HepG2 (cell line): ENCODE results near the gene GTF2H3. TPM values are rescaled to one million over a fixed set of nuclear protein-coding genes. Genes with fewer than 3 reads are reported as not detected.

Source experiments
- ATAD3A ChIP-seq: sonication (generic); formaldehyde crosslinking; IDR thresholded peaks from 2 replicates; pipeline ENCODE4 v1.4.0; 2020; ENCODE audit warnings: missing genetic modification reagents
- CERS6 ChIP-seq: sonication (generic); formaldehyde crosslinking; IDR thresholded peaks from 2 replicates; pipeline ENCODE4 v1.5.0; 2020; ENCODE audit warnings: missing genetic modification reagents
- IKZF1 ChIP-seq: fragments of 450-650 bp; IDR thresholded peaks from 2 replicates; pipeline ENCODE4 v1.7.1; 2016
- JUNB ChIP-seq: sonication (generic); formaldehyde crosslinking; IDR thresholded peaks from 2 replicates; pipeline ENCODE4 v1.8.0; 2022; ENCODE audit warnings: missing genetic modification reagents, mild to moderate bottlenecking, borderline replicate concordance
- NFYB ChIP-seq: sonication (generic); formaldehyde crosslinking; IDR thresholded peaks from 2 replicates; pipeline ENCODE4 v1.4.0; 2020; ENCODE audit warnings: missing genetic modification reagents
- ONECUT2 ChIP-seq: sonication (generic); formaldehyde crosslinking; IDR thresholded peaks from 2 replicates; pipeline ENCODE4 v1.4.0; 2020; ENCODE audit warnings: missing genetic modification reagents
- RFX5 ChIP-seq: IDR thresholded peaks from 2 replicates; pipeline ENCODE4 v1.6.1; 2011; ENCODE audit warnings: low read depth, low read length, improper control_type of control experiment
- TBL1XR1 ChIP-seq: fragments of 150-350 bp; IDR thresholded peaks from 2 replicates; pipeline ENCODE4 v1.6.1; 2014; ENCODE audit warnings: borderline replicate concordance, low read length; ENCODE audit not compliant: partially characterized antibody
- THAP9 ChIP-seq: sonication (generic); formaldehyde crosslinking; IDR thresholded peaks from 2 replicates; pipeline ENCODE4; 2020; ENCODE audit warnings: missing genetic modification reagents, mild to moderate bottlenecking, borderline replicate concordance
- ZBTB3 ChIP-seq: sonication (generic); formaldehyde crosslinking; IDR thresholded peaks from 2 replicates; pipeline ENCODE4 v1.4.0; 2020; ENCODE audit warnings: low read depth, mild to moderate bottlenecking, moderate library complexity, missing genetic modification reagents, borderline replicate concordance
- ZNF343 ChIP-seq: sonication (generic); formaldehyde crosslinking; IDR thresholded peaks from 2 replicates; pipeline ENCODE4 v1.4.0; 2020; ENCODE audit warnings: mild to moderate bottlenecking, missing genetic modification reagents
- ZNF383 ChIP-seq: sonication (generic); formaldehyde crosslinking; IDR thresholded peaks from 2 replicates; pipeline ENCODE4 v1.4.0; 2020; ENCODE audit warnings: missing genetic modification reagents, mild to moderate bottlenecking, borderline replicate concordance
- ZSCAN12 ChIP-seq: sonication (generic); formaldehyde crosslinking; IDR thresholded peaks from 2 replicates; pipeline ENCODE4 v1.9.0; 2021; ENCODE audit warnings: mild to moderate bottlenecking, missing genetic modification reagents
- polyA plus RNA-seq, 8 experiments: library from polyadenylated mRNA; depleted of rRNA in 3 of 8; stranded (reverse) in 7 of 8; unstranded in 1 of 8; fragments of >200 nt; fragmentation: Illumina TruSeq in 4 of 8; extraction: Trizol in 4 of 8; gene quantifications; 2 replicates each; pipeline versions ENCODE4 v1.2.1 to v1.2.3, GENCODE V29; 2011 to 2016; ENCODE audit warnings: low read depth in 4 of 8, missing spikeins in 1 of 8, mixed read lengths in 1 of 8; ENCODE audit not compliant: insufficient read depth in 1 of 8
- total RNA-seq, 5 experiments: library from RNA; depleted of rRNA; stranded (reverse); fragments of >200 nt; fragmentation: Illumina TruSeq; extraction: Trizol; gene quantifications; 2 replicates each; pipeline ENCODE4 v1.2.3, GENCODE V29; 2016; ENCODE audit warnings: low read depth in 1 of 5
- TF ChIP-seq, protein P1 (sequence below): sonication (generic); formaldehyde crosslinking; IDR thresholded peaks from 2 replicates; pipeline ENCODE4 v1.5.0; 2020; ENCODE audit warnings: mild to moderate bottlenecking, missing genetic modification reagents
- TF ChIP-seq, protein P2 (sequence below): sonication (generic); formaldehyde crosslinking; IDR thresholded peaks from 2 replicates; pipeline ENCODE4 v1.5.0; 2020; ENCODE audit warnings: missing genetic modification reagents
- TF ChIP-seq, protein P3 (sequence below): sonication (generic); formaldehyde crosslinking; IDR thresholded peaks from 2 replicates; pipeline ENCODE4 v1.4.0; 2020; ENCODE audit warnings: missing genetic modification reagents
- TF ChIP-seq, protein P4 (sequence below): IDR thresholded peaks from 2 replicates; pipeline ENCODE4 v1.6.1; 2016

Gene GTF2H3
- total and polyA plus RNA-seq, 2 of the 13 experiments (the other 11 are each of a cell fraction or from before 2014, with no cell fraction given), result 35.8 to 58.8 TPM

DNA sequence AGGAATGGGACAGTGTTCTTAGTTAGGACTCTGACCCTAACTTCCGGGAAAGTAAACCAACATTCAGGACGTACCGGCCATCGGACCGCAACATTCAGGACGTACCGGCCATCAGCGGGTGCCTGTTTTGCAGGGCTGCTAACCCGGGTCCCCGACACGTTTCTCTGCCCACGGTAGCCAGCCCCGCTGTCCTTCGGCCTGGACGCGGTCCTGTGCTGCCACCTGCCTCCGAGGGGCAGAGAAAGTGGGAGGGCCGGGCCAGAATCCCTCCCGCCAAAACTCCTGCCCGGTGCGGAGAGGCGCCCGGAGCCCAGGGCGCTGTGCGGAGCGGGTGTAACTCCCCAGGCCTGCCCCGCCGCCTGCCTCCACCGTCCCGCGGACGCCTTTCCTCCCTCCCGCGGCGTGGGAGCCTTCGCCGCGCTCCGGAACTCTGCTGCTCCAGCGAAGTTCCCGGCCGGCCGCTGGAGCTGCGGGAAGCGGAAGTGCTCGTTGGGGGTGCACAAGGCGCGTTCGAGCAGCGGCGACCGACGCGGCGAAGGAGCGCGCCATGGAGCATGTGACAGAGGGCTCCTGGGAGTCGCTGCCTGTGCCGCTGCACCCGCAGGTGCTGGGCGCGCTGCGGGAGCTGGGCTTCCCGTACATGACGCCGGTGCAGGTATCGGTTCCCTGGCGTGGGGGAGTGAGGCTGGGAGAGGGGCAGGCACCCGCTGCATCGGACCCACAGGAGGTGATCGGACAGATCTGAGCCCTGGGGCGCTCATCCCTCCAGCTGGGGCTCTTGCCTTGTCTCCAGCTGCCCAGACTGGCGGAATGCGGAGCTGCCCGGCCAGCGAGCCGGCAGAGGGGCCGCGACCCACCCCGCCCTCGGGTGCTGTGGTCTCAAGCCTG lies 31.8 kb upstream of the GTF2H3 start, which contains the start of gene DDX55 (continued):
- TF ChIP-seq, protein P1, sequence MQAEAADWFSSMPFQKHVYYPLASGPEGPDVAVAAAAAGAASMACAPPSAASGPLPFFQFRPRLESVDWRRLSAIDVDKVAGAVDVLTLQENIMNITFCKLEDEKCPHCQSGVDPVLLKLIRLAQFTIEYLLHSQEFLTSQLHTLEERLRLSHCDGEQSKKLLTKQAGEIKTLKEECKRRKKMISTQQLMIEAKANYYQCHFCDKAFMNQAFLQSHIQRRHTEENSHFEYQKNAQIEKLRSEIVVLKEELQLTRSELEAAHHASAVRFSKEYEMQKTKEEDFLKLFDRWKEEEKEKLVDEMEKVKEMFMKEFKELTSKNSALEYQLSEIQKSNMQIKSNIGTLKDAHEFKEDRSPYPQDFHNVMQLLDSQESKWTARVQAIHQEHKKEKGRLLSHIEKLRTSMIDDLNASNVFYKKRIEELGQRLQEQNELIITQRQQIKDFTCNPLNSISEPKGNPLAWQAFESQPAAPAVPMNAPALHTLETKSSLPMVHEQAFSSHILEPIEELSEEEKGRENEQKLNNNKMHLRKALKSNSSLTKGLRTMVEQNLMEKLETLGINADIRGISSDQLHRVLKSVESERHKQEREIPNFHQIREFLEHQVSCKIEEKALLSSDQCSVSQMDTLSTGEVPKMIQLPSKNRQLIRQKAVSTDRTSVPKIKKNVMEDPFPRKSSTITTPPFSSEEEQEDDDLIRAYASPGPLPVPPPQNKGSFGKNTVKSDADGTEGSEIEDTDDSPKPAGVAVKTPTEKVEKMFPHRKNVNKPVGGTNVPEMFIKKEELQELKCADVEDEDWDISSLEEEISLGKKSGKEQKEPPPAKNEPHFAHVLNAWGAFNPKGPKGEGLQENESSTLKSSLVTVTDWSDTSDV (CRISPR knock-in tag), result 0 out of 2 replicates have a peak, but pooled peaks have one; percentile 65
- TF ChIP-seq ZNF343 (CRISPR knock-in tag) (peak; percentile 92; the same call in 1 of the 2 replicates), THAP9 (CRISPR knock-in tag) (peak; percentile 94), RFX5 (no peak), IKZF1 (no peak), ATAD3A (CRISPR knock-in tag) (no peak), ZBTB3 (CRISPR knock-in tag) (peak; percentile 88), ZNF383 (CRISPR knock-in tag) (peak; percentile 91; the same call in 1 of the 2 replicates), JUNB (CRISPR knock-in tag) (peak; percentile 49; the same call in 1 of the 2 replicates), ONECUT2 (CRISPR knock-in tag) (no peak), TBL1XR1 (peak; percentile 68), NFYB (CRISPR knock-in tag) (0 out of 2 replicates have a peak, but pooled peaks have one; percentile 43), ZSCAN12 (no peak; the same call in 1 of the 2 replicates), CERS6 (CRISPR knock-in tag) (peak; percentile 54; the same call in 1 of the 2 replicates)
- TF ChIP-seq, protein P2, sequence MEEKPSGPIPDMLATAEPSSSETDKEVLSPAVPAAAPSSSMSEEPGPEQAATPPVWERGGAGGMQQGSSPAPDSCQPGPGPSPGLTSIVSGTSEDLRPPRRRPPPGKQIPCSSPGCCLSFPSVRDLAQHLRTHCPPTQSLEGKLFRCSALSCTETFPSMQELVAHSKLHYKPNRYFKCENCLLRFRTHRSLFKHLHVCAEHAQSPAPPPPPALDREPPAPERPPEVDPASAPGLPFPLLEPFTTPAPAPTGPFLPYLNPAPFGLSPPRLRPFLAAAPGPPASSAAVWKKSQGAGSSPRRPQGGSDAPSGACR, result peak; percentile 90
- TF ChIP-seq, protein P3, sequence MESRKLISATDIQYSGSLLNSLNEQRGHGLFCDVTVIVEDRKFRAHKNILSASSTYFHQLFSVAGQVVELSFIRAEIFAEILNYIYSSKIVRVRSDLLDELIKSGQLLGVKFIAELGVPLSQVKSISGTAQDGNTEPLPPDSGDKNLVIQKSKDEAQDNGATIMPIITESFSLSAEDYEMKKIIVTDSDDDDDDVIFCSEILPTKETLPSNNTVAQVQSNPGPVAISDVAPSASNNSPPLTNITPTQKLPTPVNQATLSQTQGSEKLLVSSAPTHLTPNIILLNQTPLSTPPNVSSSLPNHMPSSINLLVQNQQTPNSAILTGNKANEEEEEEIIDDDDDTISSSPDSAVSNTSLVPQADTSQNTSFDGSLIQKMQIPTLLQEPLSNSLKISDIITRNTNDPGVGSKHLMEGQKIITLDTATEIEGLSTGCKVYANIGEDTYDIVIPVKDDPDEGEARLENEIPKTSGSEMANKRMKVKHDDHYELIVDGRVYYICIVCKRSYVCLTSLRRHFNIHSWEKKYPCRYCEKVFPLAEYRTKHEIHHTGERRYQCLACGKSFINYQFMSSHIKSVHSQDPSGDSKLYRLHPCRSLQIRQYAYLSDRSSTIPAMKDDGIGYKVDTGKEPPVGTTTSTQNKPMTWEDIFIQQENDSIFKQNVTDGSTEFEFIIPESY, result peak; percentile 78
- TF ChIP-seq, protein P4, sequence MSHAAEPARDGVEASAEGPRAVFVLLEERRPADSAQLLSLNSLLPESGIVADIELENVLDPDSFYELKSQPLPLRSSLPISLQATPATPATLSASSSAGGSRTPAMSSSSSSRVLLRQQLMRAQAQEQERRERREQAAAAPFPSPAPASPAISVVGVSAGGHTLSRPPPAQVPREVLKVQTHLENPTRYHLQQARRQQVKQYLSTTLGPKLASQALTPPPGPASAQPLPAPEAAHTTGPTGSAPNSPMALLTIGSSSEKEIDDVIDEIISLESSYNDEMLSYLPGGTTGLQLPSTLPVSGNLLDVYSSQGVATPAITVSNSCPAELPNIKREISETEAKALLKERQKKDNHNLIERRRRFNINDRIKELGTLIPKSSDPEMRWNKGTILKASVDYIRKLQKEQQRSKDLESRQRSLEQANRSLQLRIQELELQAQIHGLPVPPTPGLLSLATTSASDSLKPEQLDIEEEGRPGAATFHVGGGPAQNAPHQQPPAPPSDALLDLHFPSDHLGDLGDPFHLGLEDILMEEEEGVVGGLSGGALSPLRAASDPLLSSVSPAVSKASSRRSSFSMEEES (CRISPR knock-in tag), result peak; percentile 94
